CD4-positive, alpha-beta T cell treated with Interleukin-12 subunit alpha and Interleukin-12 subunit beta, for 1 hour (primary cell): Measurements from ENCODE around the gene LRRC45.

Experiments
- DNase-seq: peaks from one replicate; pipeline ENCODE4 v3.0.0-alpha.2; 2020

The LRRC45 gene

DNA sequence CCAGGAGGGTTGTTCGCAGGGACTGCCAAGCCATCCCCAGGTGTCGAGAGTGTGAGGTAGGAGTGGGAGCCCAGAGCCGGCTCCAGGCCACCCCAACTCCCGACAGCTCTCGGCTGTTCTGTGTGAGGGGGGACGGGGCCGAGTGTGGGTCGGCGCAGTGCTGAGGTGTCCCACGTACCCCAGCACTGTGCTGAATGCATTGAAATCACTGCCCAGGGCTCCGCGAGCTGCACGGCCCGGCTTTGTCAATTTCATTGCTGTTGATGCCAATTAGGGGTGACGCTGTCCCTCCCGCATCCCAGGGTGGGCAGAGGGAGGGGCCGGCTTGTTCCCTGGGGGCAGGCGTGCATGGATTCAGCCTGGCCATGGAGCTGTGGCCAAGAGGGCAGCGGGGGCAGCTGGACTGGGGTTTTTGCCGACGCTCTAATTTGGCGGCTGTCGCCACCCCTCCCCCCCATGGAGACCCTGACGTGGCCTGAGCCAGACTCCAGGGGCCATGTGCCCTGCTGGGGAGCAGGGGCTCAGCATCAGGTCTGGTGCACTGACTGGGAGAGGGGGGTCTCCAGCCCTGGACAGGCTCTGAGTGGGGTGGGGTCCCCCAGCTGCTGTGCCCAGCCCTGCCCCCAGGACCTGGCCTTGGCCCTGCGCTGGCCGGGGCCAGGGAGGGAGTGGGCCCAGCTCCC lies 14.7 kb upstream of the LRRC45 start:
- DNase-seq: no peak

DNA sequence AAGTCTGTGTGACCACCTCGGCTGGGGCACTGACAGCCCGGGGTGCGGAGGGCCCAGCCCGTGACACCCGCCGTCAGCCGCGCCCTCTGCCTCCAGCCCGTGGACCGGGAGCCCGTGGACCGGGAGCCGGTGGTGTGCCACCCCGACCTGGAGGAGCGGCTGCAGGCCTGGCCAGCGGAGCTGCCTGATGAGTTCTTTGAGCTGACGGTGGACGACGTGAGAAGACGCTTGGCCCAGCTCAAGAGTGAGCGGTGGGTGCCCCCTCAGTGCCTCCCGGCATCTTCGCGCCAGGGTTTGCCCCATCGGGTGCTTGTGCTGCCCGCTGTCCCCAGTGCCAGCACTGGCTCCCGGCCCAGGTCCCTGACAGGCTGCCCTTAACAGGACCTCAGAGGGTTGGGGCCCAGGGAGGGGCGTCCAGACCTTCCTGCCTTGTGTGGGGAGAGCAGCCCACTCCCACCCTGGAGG lies 14.1 kb upstream of the LRRC45 start:
- no peak for DNase-seq

GRCh38 chr17:82009413-82009812 lies 13.7 kb upstream of the LRRC45 start:
- no peak for DNase-seq

DNA sequence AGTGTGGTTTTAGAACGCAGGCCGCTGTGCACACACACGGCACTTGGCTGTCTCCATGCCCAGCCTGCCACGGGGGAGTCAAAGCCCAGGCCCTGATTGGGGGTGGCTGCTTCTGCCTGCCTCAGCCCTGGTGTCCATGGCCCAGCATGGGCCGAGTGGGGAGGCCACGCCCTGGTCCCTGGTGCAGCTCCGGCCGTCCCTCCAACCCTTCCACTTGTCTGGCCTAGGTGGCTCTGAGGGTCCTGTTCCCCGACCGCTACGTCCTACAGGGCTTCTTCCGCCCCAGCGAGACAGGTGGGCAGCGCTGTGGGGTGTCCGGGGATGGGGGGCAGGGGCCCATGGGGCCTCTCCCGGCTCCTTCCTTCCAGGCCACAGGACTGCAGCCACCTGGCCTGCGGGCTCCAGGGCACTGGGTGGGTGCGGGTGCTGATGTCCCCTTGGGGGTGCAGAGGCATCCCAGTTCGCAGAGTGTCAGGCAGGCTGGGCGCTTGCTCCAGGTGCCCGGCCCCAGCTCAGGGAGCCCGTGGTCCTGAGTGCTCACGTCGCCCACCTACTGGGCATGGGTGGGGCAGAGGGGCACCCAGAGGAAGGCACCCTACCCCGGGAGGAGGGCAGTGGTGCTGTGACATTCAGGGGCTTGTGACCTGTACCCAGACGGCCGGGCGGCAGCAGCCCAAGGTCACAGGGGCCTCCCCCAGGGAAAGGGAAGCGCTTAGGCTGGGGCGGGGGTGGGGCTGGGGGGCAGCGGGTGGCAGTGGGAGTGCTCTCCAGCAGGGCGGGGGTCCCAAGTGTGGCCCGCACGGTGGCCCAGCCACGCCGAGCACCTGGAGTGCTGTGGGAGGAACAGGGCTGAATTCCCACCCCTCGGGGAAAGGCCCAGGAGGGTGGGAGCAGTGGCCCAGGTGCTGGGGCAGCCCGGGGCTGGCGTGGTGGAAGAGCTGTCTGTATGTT lies 12.3 kb upstream of the LRRC45 start:
- no peak for DNase-seq

- DNase-seq: no peak
Measured at GRCh38 chr17:82011617-82012187, 11.4 kb upstream of the LRRC45 start.

- DNase-seq: no peak
Measured at GRCh38 chr17:82012261-82012639, 10.9 kb upstream of the LRRC45 start.

- no peak for DNase-seq
Measured at GRCh38 chr17:82012640-82013295, 10.3 kb upstream of the LRRC45 start.

DNA sequence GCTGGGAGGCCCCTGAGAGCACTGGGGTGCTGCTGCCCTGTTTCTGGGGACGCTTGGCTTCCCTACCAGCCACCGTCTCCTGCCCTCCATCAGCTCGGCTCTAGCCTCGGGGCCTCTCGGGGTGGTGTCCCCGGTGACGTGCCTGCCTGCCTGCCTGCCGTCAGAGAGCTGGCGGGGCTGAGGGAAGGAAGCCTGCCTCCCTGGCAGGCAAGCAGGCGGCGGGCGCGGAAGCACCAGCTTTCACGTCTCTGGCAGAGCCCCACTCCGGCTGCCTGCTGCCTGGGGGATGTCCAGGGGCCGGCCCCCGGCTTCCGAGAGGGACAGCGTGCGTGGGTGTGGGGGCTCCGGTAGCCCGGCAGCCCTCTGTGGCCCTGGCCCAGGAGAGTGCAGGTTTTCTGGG lies 9.8 kb upstream of the LRRC45 start:
- no peak for DNase-seq

DNA sequence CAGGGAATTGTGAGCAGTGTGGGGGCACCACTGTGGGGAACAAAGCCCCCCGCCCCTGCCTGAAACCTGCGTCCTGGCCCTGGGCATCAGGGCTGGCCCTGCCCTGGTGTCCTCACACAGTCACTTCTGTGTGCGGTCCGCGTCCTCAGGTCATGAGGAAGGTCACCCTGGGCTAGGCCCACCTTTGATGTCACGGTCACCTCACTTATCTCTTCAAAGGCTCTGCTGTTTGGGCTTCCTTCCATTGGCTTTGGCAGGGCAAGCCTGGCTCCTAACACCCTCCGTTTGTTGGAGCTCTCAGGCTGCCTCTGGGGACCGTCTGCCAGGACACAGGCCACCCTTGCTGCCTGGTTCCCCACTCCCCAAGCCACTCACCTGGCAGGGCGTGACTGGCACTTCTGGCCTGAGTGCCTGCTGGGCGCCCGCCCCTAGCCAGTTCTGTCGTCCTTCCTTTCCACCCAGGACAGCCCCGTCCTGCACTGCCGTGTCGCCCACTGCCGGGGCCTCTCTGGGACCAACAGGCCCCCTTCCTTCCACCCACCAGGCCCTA lies 9.3 kb upstream of the LRRC45 start:
- DNase-seq: no peak

DNA sequence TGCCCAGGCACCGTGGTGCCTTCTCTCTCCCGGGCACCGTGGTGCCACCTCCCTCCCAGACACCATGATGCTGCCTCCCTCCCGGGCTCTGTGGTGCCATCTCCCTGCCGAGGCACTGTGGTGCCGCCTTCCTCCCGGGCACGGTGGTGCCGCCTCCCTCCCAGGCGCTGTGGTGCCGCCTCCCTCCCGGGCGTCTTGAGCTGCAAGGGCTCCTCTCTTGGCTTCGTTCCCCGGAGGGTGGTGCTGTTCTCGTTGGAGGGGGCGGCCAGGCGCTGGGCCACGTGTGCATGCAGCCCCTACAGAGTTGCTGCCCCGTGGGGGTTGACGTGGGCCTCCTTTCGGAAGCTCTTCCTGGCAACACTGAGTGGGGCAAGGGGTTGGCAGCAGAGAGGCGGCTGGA lies 8.7 kb upstream of the LRRC45 start:
- DNase-seq: no peak

DNA sequence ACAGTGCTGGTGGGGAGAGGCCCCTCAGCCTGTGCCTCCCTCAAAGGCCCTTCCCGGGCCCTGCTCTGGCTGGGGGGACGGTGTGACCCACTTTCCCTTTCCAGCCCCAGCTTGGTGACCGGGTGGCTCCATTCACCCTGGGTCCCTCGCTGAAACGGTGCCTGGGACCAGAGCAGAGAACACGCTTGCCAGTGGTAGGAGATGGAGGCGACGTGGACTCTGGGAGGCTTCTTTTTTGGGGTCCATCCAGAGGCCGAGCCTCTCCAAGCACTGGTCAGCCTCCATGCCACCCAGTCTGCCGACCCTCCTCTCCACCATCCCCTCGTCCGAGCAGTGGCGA lies 8.2 kb upstream of the LRRC45 start:
- DNase-seq: no peak

DNA sequence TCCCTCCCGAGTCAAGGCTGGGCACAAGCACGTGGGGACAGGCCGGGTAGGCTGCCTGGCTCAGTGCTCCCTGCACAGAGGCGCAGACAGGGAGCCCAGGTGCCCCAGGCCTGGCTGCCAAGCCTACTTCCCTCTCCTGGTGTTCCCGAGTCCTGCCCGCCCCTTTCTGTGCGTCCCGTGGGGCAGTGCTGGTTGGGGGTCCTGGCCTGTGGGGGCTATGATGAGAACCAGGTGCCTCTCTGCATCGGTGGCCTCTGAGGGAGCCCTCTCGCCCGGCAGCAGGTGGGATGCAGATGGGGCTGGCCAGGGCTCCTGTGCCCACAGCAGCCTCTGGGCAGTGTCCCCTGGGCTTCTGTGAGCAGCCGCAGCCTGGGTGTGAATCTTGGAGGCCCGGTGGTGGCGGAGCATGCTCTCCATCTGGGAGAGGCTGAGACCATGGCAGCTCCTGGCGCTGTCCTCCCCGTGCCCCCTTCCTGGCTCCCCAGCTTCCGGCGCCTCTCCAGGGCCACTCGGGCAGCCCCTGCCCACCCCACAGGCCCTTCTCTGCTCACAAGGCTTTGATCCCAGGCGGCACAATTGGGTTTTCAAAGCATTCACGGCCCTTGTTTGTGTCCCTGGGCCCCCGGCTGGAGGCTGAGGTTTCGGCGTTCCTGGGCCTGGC lies 7.7 kb upstream of the LRRC45 start:
- no peak for DNase-seq

DNA sequence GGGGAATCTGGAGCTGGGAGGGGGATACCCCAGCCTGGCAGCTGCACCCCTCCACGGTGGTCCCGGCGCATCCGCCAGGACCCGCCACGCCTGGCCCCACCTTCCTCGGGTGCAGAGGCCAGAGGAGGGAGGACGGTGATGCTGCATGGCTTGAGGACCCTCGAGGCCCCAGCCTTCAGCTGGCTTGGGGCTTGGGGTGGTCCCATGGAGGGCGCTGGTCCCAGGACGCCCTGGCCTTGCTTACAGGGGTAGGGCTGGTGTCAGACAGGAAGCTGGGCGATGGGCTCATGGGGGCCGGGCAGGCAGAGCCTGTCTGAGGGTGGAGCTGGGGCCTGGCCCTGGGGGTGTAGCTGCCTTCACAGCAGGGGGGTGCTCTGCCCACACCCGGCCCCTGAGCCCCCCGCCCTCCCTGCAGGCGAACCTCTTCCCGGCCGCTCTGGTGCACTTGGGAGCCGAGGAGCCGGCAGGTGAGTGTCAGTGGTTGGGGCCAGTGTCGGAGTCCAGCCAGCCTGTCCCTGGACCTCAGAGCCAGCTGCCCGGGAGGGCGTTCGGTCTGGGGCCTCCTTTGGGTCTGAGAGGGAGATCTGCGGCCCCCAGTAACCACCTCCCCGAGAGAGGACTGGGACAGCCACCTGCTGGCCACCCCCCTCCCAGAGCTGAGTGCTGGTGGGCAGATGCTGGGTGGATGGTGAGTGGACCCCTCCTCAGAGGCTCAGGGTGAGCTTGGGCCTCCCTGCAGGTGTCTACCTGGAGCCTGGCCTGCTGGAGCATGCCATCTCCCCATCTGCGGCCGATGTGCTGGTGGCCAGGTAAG lies 6.8 kb upstream of the LRRC45 start:
- DNase-seq: no peak

GRCh38 chr17:82016875-82017459 lies 6.1 kb upstream of the LRRC45 start:
- no peak for DNase-seq

GRCh38 chr17:82017612-82018151 lies 5.4 kb upstream of the LRRC45 start:
- no peak for DNase-seq

GRCh38 chr17:82018152-82018988 lies 4.7 kb upstream of the LRRC45 start:
- DNase-seq: no peak

GRCh38 chr17:82018989-82019689 lies 4.0 kb upstream of the LRRC45 start:
- no peak for DNase-seq

DNA sequence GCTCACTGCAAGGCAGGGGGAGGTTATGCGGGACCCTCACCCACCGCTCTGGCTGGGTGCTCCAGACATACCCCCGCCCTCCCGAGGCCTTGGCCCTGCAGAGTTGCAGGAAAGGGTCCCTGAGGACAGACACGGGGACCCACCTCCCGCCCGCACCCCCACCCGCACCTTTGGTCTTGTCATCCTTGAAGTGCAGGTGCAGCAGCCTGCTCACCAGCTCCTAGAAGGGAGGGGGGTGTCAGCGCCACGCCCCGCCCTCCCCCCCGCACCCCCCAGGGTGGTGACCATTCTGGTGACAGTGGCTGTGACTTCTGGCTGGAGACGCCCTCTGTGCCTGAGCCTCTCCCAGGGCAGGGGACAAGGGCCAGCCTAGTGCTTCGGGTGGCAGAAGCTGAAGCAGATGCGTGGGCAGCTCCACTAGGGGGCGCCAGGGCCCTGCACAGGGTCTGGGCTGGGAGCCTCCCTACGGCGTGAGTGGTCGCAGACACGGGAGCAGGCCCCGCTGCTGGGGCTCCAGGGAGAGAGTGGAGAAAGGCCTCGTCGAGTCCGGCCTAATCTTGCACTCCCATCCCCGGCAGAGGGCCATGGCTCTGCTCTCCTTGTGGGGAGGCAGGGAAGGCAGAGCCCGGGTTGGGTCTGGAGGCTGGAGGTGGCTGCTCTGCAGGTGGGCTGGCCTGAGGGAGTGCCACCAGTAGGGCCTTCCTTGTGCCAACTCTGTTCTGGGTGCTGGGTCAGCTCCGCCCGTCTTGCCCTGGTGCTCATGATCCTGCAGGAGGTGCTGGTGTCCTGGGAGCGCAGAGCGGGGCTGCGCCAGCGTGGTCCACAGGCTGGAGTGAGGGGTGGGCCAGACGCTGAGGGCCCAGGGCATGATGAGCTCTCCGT lies 3.2 kb upstream of the LRRC45 start:
- peak; percentile 64 for DNase-seq
